Measurements from ENCODE around the gene TEKT3.

DNA sequence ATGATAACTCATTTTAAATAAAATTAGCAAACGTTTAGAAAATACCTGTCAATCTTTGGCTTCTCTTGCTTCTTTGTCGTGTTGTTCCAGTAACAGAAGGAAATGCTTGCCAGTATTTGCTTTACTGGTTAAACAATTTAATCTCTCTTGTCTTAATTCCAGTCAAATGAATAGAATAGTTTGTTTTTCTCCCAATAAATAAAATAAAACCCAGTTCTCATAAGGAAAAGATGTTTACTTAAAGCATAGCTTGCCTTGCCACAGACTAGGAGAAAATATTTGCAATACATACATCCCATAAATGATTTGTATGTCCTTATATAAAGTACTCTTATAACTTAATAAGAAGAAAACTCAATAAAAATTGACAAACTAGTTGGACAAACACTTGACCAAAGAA is 43.9 kb upstream of the TEKT3 start:
- TF ChIP-seq POLR2A (IDR thresholded peaks at IDR 0.05): no peak
- TF ChIP-seq, protein P1, sequence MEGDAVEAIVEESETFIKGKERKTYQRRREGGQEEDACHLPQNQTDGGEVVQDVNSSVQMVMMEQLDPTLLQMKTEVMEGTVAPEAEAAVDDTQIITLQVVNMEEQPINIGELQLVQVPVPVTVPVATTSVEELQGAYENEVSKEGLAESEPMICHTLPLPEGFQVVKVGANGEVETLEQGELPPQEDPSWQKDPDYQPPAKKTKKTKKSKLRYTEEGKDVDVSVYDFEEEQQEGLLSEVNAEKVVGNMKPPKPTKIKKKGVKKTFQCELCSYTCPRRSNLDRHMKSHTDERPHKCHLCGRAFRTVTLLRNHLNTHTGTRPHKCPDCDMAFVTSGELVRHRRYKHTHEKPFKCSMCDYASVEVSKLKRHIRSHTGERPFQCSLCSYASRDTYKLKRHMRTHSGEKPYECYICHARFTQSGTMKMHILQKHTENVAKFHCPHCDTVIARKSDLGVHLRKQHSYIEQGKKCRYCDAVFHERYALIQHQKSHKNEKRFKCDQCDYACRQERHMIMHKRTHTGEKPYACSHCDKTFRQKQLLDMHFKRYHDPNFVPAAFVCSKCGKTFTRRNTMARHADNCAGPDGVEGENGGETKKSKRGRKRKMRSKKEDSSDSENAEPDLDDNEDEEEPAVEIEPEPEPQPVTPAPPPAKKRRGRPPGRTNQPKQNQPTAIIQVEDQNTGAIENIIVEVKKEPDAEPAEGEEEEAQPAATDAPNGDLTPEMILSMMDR (IDR thresholded peaks at IDR 0.05): no peak
